Gastroesophageal sphincter (tissue), 4 donors: ENCODE measurements around the gene MYH10. TPM values are rescaled to one million over a fixed set of nuclear protein-coding genes. Genes with fewer than 3 reads are reported as not detected.

Experiments used
- ATAC-seq: fragments of 150-250 bp; one replicate; pipeline ENCODE4 v1.9.1; 2016; ENCODE audit warnings: mild to moderate bottlenecking, moderate library complexity
- H3K27ac ChIP-seq, 4 donors: fragments of 200-600 bp; sonication (generic) in 3 of 4; 1 replicate in 3 of 4; 2 replicates in 1 of 4; pipeline ENCODE4 v1.5.1; 2016 to 2019
- H3K27me3 ChIP-seq: fragments of 200-600 bp; sonication (generic); one replicate; pipeline ENCODE4 v1.5.1; 2019
- H3K36me3 ChIP-seq, 2 donors: fragments of 200-600 bp; sonication (generic); one replicate each; pipeline ENCODE4 v1.5.1; 2019; ENCODE audit warnings: control low read depth in 1 of 2
- H3K4me1 ChIP-seq, 3 donors: fragments of 200-600 bp; sonication (generic); 1 replicate in 2 of 3; 2 replicates in 1 of 3; pipeline ENCODE4 v1.5.1; 2016 to 2019; ENCODE audit warnings: control low read depth in 2 of 3
- H3K4me3 ChIP-seq, 2 donors: fragments of 200-600 bp; sonication (generic); one replicate each; pipeline ENCODE4 v1.5.1; 2019; ENCODE audit warnings: mild to moderate bottlenecking in 1 of 2, moderate library complexity in 1 of 2
- H3K9me3 ChIP-seq, 3 donors: fragments of 200-600 bp; sonication (generic); one replicate each; pipeline ENCODE4 v1.5.1; 2017 to 2019; ENCODE audit warnings: control low read depth in 2 of 3
- EP300 ChIP-seq: sonication (generic); formaldehyde crosslinking; IDR thresholded peaks from one replicate; pipeline ENCODE4 v1.6.1; 2017; ENCODE audit warnings: antibody characterized with exemption, mild to moderate bottlenecking
- POLR2A ChIP-seq, 2 donors: fragments of 450-650 bp; IDR thresholded peaks; one replicate each; pipeline ENCODE4 v1.6.1; 2017; ENCODE audit warnings: antibody characterized with exemption in 2 of 2, mild to moderate bottlenecking in 2 of 2, moderate library complexity in 1 of 2
- POLR2AphosphoS5 ChIP-seq: sonication (generic); formaldehyde crosslinking; IDR thresholded peaks from one replicate; pipeline ENCODE4 v1.6.1; 2017; ENCODE audit warnings: antibody characterized with exemption
- WGBS, 2 donors: methylation state at CpG; one replicate each; pipeline ENCODE4 v1.1.5; 2018; ENCODE audit warnings: low coverage in 1 of 2; 5-methylcytosine and 5-hydroxymethylcytosine counted together
- total RNA-seq, 4 donors: library from RNA; depleted of rRNA; stranded (reverse); fragments of >200 nt; gene quantifications; one replicate each; pipeline ENCODE4 v1.1.0, GENCODE V29; 2016
- TF ChIP-seq, protein P1 (sequence below), 4 experiments: fragments of 200-600 bp in 2 of 4; fragments of 450-650 bp in 2 of 4; sonication (generic) in 1 of 4; IDR thresholded peaks; one replicate each; pipeline ENCODE4 v1.5.1; 2017 to 2019; ENCODE audit warnings: antibody characterized with exemption in 4 of 4, mild to moderate bottlenecking in 2 of 4, moderate library complexity in 2 of 4

Gene MYH10
- 10 to 100 TPM; 26.0 to 40.9 (median 34.6) TPM for total RNA-seq

DNA sequence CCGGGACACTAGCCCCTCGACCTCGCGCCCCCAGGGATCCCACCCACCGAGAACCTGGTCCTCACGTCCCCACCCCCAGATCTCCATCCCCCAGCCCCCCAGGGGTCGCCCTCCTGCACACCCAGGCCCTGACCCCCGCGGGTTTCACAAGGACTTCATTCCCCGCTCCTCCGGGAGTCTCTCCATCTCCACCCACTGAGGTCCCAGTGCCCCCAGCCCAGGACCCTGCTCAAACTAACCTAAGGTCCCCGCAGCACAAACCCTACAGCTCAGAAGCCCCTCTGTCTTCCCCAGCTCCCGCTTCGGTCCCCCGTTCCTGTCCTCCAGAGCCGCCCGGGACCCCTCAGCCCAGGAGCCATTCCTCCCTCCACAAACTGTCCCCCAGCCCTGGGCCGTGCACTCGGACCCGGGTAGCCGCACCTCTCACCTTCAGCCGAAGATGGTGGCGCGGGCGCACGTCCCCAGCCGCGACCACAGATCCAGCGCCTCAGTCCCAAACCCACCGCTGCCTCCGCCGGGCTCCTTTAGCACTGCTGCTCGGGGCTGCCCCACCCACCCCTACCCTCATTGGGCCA is at the start of gene MYH10:
MYH10 (minus strand) TSS at position 499 of the 575 bp plus-strand sequence. CDS start 7,479 bp downstream, outside the sequence.
- 0% methylated on average over 3 to 10 of the region's 33 CpGs for WGBS, 2 donors

GRCh38 chr17:8679126-8679525 is 48.6 kb upstream of the MYH10 start:
- Histone ChIP-seq H3K27ac (no peak overlapping the region), H3K27me3 (no peaks in the 10 kb centered on the region), H3K36me3 (no peaks in the 10 kb centered on the region), H3K4me1 (peaks cover 0 to 31% (median 5%) of the 10 kb centered on the region in 3 donors), H3K9me3 (peaks cover 0 to 8% (median 0%) of the 10 kb centered on the region in 3 donors), H3K4me3 (no peak overlapping the region)
- no peak for ATAC-seq
- TF ChIP-seq POLR2AphosphoS5: no peak
- TF ChIP-seq, protein P1, sequence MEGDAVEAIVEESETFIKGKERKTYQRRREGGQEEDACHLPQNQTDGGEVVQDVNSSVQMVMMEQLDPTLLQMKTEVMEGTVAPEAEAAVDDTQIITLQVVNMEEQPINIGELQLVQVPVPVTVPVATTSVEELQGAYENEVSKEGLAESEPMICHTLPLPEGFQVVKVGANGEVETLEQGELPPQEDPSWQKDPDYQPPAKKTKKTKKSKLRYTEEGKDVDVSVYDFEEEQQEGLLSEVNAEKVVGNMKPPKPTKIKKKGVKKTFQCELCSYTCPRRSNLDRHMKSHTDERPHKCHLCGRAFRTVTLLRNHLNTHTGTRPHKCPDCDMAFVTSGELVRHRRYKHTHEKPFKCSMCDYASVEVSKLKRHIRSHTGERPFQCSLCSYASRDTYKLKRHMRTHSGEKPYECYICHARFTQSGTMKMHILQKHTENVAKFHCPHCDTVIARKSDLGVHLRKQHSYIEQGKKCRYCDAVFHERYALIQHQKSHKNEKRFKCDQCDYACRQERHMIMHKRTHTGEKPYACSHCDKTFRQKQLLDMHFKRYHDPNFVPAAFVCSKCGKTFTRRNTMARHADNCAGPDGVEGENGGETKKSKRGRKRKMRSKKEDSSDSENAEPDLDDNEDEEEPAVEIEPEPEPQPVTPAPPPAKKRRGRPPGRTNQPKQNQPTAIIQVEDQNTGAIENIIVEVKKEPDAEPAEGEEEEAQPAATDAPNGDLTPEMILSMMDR (IDR thresholded peaks at IDR 0.05): no peak
- no peak for TF ChIP-seq EP300
- no peak for TF ChIP-seq POLR2A (IDR thresholded peaks at IDR 0.05)
- WGBS, 2 donors: 60 to 82% methylated on average over 2 to 3 of the region's 3 CpGs

More for the DNA sequence above, at the start of gene MYH10:
- Histone ChIP-seq H3K4me3 (peak within 1 kb of the TSS; percentile 65 to 96), H3K36me3 (no peaks in the 10 kb centered on the region), H3K27me3 (no peaks in the 10 kb centered on the region), H3K27ac (peak within 1 kb of the TSS; percentile 6 to 89 (median 81)), H3K9me3 (no peaks in the 10 kb centered on the region), H3K4me1 (peaks cover 0 to 30% (median 0%) of the 10 kb centered on the region in 3 donors)
- peak; percentile 25 to 45 for TF ChIP-seq POLR2A (IDR thresholded peaks at IDR 0.05)
- TF ChIP-seq, protein P1 (IDR thresholded peaks at IDR 0.05): no peak
- no peak for ATAC-seq

GRCh38 chr17:8675306-8675705 is 44.8 kb upstream of the MYH10 start:
- ATAC-seq: no peak
- no peak for TF ChIP-seq POLR2A (IDR thresholded peaks at IDR 0.05)
- no peak for TF ChIP-seq EP300
- TF ChIP-seq, protein P1 (IDR thresholded peaks at IDR 0.05): no peak
- TF ChIP-seq POLR2AphosphoS5: no peak
- WGBS, 2 donors: 45 to 47% methylated on average over 2 to 3 of the region's 8 CpGs
- Histone ChIP-seq H3K36me3 (no peaks in the 10 kb centered on the region), H3K9me3 (peaks cover 0 to 8% (median 0%) of the 10 kb centered on the region in 3 donors), H3K27me3 (no peaks in the 10 kb centered on the region), H3K27ac (peak overlapping the region in 3 of 4 donors; percentile 41 to 62 (median 61)), H3K4me3 (no peak overlapping the region), H3K4me1 (peaks cover 0 to 30% (median 3%) of the 10 kb centered on the region in 3 donors)

GRCh38 chr17:8674344-8675305 is 44.1 kb upstream of the MYH10 start:
- peak; percentile 77 for ATAC-seq
- WGBS, 2 donors: 23 to 27% methylated on average over 3 to 15 of the region's 19 CpGs
- Histone ChIP-seq H3K27me3 (no peaks in the 10 kb centered on the region), H3K9me3 (peaks cover 0 to 8% (median 0%) of the 10 kb centered on the region in 3 donors), H3K4me3 (no peak overlapping the region), H3K27ac (peak overlapping the region in 3 of 4 donors; percentile 41 to 62 (median 61)), H3K4me1 (peaks cover 0 to 27% (median 3%) of the 10 kb centered on the region in 3 donors), H3K36me3 (no peaks in the 10 kb centered on the region)
- TF ChIP-seq POLR2AphosphoS5 (no peak), EP300 (no peak), POLR2A (IDR thresholded peaks at IDR 0.05) (no peak)
- TF ChIP-seq, protein P1 (IDR thresholded peaks at IDR 0.05): no peak
